HepG2 (cell line): ENCODE measurements around the gene NKIRAS1. TPM values are rescaled to one million over a fixed set of nuclear protein-coding genes. Genes with fewer than 3 reads are reported as not detected.

Source experiments
- BCL6 ChIP-seq: IDR thresholded peaks from 2 replicates; pipeline ENCODE4 v1.6.1; 2016; ENCODE audit warnings: missing genetic modification reagents, missing compliant biosample characterization
- CHCHD3 ChIP-seq: sonication (generic); formaldehyde crosslinking; IDR thresholded peaks from 2 replicates; pipeline ENCODE4 v1.8.0; 2022; ENCODE audit warnings: mild to moderate bottlenecking, missing genetic modification reagents, moderate library complexity
- DMAP1 ChIP-seq: IDR thresholded peaks from 2 replicates; pipeline ENCODE4 v1.6.1; 2016
- HOXA5 ChIP-seq: sonication (generic); formaldehyde crosslinking; IDR thresholded peaks from 2 replicates; pipeline ENCODE4 v1.4.0; 2020; ENCODE audit warnings: missing genetic modification reagents
- MATR3 ChIP-seq: sonication (generic); formaldehyde crosslinking; IDR thresholded peaks from 2 replicates; pipeline ENCODE4 v1.4.0; 2020; ENCODE audit warnings: missing genetic modification reagents
- MEF2D ChIP-seq: sonication (generic); formaldehyde crosslinking; IDR thresholded peaks from 2 replicates; pipeline ENCODE4 v1.5.1; 2020; ENCODE audit warnings: mild to moderate bottlenecking, missing genetic modification reagents
- NFKB2 ChIP-seq: sonication (generic); formaldehyde crosslinking; IDR thresholded peaks from 2 replicates; pipeline ENCODE4 v1.4.0; 2020; ENCODE audit warnings: missing genetic modification reagents, borderline replicate concordance
- NONO ChIP-seq, 2 experiments: fragments of 450-650 bp in 1 of 2; sonication (generic) in 1 of 2; formaldehyde crosslinking in 1 of 2; IDR thresholded peaks in 1 of 2; conservative IDR thresholded peaks in 1 of 2; 2 replicates each; pipeline versions ENCODE4 v1.6.1 to v1.8.0; 2017 to 2022; ENCODE audit warnings: mild to moderate bottlenecking in 1 of 2, missing genetic modification reagents in 1 of 2, moderate library complexity in 1 of 2
- REL ChIP-seq: sonication (generic); formaldehyde crosslinking; conservative IDR thresholded peaks from 2 replicates; pipeline ENCODE4 v1.8.0; 2022; ENCODE audit warnings: mild to moderate bottlenecking, missing genetic modification reagents, moderate library complexity
- SUZ12 ChIP-seq: fragments of 150-350 bp; IDR thresholded peaks from 2 replicates; pipeline ENCODE4 v1.6.1; 2014; ENCODE audit warnings: low read depth, low read length
- YY1 ChIP-seq: IDR thresholded peaks from 2 replicates; pipeline ENCODE4 v1.6.1; 2011; ENCODE audit warnings: low read length, low read depth, moderate library complexity, mild to moderate bottlenecking; ENCODE audit not compliant: insufficient read depth, insufficient replicate concordance
- ZEB1 ChIP-seq: IDR thresholded peaks from 2 replicates; pipeline ENCODE4 v1.6.1; 2012; ENCODE audit warnings: mild to moderate bottlenecking, low read depth, inconsistent platforms; ENCODE audit not compliant: insufficient replicate concordance
- ZFAT ChIP-seq: sonication (generic); formaldehyde crosslinking; conservative IDR thresholded peaks from 2 replicates; pipeline ENCODE4 v1.8.1; 2023; ENCODE audit warnings: missing genetic modification reagents, inconsistent platforms
- ZNF546 ChIP-seq: sonication (generic); formaldehyde crosslinking; conservative IDR thresholded peaks from 2 replicates; pipeline ENCODE4 v1.8.1; 2023; ENCODE audit warnings: mild to moderate bottlenecking, missing genetic modification reagents
- ZNF570 ChIP-seq: sonication (generic); formaldehyde crosslinking; IDR thresholded peaks from 2 replicates; pipeline ENCODE4 v1.4.0; 2020; ENCODE audit warnings: mild to moderate bottlenecking, missing genetic modification reagents, borderline replicate concordance
- ZNF678 ChIP-seq: sonication (generic); formaldehyde crosslinking; IDR thresholded peaks from 2 replicates; pipeline ENCODE4 v1.4.0; 2020; ENCODE audit warnings: mild to moderate bottlenecking, missing genetic modification reagents
- ZNF776 ChIP-seq: sonication (generic); formaldehyde crosslinking; IDR thresholded peaks from 2 replicates; pipeline ENCODE4 v1.4.0; 2020; ENCODE audit warnings: mild to moderate bottlenecking, missing genetic modification reagents
- polyA plus RNA-seq, 8 experiments: library from polyadenylated mRNA; depleted of rRNA in 3 of 8; stranded (reverse) in 7 of 8; unstranded in 1 of 8; fragments of >200 nt; fragmentation: Illumina TruSeq in 4 of 8; extraction: Trizol in 4 of 8; gene quantifications; 2 replicates each; pipeline versions ENCODE4 v1.2.1 to v1.2.3, GENCODE V29; 2011 to 2016; ENCODE audit warnings: low read depth in 4 of 8, missing spikeins in 1 of 8, mixed read lengths in 1 of 8; ENCODE audit not compliant: insufficient read depth in 1 of 8
- total RNA-seq, 5 experiments: library from RNA; depleted of rRNA; stranded (reverse); fragments of >200 nt; fragmentation: Illumina TruSeq; extraction: Trizol; gene quantifications; 2 replicates each; pipeline ENCODE4 v1.2.3, GENCODE V29; 2016; ENCODE audit warnings: low read depth in 1 of 5
- TF ChIP-seq, protein P1 (sequence below): sonication (generic); formaldehyde crosslinking; IDR thresholded peaks from 2 replicates; pipeline ENCODE4 v1.4.0; 2020; ENCODE audit warnings: missing genetic modification reagents, mild to moderate bottlenecking, borderline replicate concordance
- TF ChIP-seq, protein P2 (sequence below): sonication (generic); formaldehyde crosslinking; IDR thresholded peaks from 2 replicates; pipeline ENCODE4 v1.4.0; 2020; ENCODE audit warnings: missing genetic modification reagents; ENCODE audit errors: not compliant biosample characterization
- TF ChIP-seq, protein P3 (sequence below): sonication (generic); formaldehyde crosslinking; IDR thresholded peaks from 2 replicates; pipeline ENCODE4 v1.4.0; 2020; ENCODE audit warnings: missing genetic modification reagents, borderline replicate concordance
- TF ChIP-seq, protein P4 (sequence below): sonication (generic); formaldehyde crosslinking; conservative IDR thresholded peaks from 2 replicates; pipeline ENCODE4 v1.4.0; 2020; ENCODE audit warnings: missing genetic modification reagents

Gene NKIRAS1
- total and polyA plus RNA-seq, 2 of the 13 experiments (the other 11 are each of a cell fraction or from before 2014, with no cell fraction given): 4.3 to 8.0 TPM

DNA sequence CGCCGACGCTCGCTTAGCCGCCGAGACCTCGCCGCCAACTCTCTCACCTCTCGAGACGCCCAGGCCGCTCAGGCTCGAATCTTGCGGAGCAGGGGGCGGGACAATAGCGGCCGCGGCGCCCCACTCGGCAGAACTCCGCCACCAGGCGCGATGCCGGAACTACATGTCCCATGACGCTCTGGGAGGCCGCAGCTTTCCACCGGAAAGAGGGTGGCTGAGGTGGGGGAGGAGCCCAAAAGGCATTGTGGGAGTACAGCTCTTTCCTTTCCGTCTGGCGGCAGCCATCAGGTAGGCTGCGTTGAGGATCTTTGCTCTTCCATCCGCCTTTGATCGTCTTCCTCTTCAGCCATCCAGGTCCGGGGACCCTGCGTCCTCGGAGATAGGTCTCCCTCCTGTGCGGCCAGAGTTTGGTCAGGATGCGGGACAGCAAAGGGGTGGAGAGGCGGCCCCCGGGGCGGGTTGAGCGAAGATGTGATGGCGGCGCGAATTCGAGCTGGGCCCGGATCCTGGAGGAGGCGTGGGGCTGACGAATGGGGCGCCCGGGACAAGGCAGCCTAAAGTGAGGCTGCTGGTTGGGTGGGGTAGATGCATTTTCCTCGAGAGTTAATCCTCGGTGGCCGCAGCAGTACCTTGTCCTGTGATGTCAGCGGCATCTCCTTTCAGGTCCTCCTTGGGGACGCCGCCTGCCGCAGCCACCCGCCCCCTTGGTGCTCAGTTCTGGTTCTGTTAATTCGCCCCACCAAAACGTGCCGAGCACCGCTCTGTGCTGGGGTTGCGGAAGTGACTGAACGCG lies at the start of gene NKIRAS1, which contains the start of gene RPL15 (continued):
- TF ChIP-seq, protein P1, sequence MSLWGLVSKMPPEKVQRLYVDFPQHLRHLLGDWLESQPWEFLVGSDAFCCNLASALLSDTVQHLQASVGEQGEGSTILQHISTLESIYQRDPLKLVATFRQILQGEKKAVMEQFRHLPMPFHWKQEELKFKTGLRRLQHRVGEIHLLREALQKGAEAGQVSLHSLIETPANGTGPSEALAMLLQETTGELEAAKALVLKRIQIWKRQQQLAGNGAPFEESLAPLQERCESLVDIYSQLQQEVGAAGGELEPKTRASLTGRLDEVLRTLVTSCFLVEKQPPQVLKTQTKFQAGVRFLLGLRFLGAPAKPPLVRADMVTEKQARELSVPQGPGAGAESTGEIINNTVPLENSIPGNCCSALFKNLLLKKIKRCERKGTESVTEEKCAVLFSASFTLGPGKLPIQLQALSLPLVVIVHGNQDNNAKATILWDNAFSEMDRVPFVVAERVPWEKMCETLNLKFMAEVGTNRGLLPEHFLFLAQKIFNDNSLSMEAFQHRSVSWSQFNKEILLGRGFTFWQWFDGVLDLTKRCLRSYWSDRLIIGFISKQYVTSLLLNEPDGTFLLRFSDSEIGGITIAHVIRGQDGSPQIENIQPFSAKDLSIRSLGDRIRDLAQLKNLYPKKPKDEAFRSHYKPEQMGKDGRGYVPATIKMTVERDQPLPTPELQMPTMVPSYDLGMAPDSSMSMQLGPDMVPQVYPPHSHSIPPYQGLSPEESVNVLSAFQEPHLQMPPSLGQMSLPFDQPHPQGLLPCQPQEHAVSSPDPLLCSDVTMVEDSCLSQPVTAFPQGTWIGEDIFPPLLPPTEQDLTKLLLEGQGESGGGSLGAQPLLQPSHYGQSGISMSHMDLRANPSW (CRISPR knock-in tag): peak; percentile 77
- peak; percentile 88 for TF ChIP-seq YY1
- no peak for TF ChIP-seq ZEB1
- TF ChIP-seq, protein P2, sequence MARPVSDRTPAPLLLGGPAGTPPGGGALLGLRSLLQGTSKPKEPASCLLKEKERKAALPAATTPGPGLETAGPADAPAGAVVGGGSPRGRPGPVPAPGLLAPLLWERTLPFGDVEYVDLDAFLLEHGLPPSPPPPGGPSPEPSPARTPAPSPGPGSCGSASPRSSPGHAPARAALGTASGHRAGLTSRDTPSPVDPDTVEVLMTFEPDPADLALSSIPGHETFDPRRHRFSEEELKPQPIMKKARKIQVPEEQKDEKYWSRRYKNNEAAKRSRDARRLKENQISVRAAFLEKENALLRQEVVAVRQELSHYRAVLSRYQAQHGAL (CRISPR knock-in tag): no peak
- TF ChIP-seq REL (CRISPR knock-in tag): no peak
- TF ChIP-seq ZNF546 (CRISPR knock-in tag): peak; percentile 79; the same call in 1 of the 2 replicates
- no peak for TF ChIP-seq ZFAT (CRISPR knock-in tag)
- peak; percentile 55; the same call in 1 of the 2 replicates for TF ChIP-seq ZNF776 (CRISPR knock-in tag)
- TF ChIP-seq ZNF570 (CRISPR knock-in tag): no peak
- TF ChIP-seq NONO (IDR thresholded peaks at IDR 0.05): no peak
- TF ChIP-seq NONO (CRISPR knock-in tag; conservative IDR thresholded peaks at IDR 0.05): peak; percentile 93
- peak; percentile 15; the same call in 1 of the 2 replicates for TF ChIP-seq ZNF678 (CRISPR knock-in tag)
- peak; percentile 99 for TF ChIP-seq DMAP1 (CRISPR knock-in tag)
- TF ChIP-seq HOXA5 (CRISPR knock-in tag): peak; percentile 78
- TF ChIP-seq, protein P3, sequence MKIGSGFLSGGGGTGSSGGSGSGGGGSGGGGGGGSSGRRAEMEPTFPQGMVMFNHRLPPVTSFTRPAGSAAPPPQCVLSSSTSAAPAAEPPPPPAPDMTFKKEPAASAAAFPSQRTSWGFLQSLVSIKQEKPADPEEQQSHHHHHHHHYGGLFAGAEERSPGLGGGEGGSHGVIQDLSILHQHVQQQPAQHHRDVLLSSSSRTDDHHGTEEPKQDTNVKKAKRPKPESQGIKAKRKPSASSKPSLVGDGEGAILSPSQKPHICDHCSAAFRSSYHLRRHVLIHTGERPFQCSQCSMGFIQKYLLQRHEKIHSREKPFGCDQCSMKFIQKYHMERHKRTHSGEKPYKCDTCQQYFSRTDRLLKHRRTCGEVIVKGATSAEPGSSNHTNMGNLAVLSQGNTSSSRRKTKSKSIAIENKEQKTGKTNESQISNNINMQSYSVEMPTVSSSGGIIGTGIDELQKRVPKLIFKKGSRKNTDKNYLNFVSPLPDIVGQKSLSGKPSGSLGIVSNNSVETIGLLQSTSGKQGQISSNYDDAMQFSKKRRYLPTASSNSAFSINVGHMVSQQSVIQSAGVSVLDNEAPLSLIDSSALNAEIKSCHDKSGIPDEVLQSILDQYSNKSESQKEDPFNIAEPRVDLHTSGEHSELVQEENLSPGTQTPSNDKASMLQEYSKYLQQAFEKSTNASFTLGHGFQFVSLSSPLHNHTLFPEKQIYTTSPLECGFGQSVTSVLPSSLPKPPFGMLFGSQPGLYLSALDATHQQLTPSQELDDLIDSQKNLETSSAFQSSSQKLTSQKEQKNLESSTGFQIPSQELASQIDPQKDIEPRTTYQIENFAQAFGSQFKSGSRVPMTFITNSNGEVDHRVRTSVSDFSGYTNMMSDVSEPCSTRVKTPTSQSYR: peak; percentile 97
- TF ChIP-seq SUZ12: peak; percentile 81
- TF ChIP-seq MATR3 (CRISPR knock-in tag): no peak
- TF ChIP-seq CHCHD3 (CRISPR knock-in tag): no peak; the same call in 1 of the 2 replicates
- peak; percentile 40 for TF ChIP-seq BCL6 (CRISPR knock-in tag)
- peak; percentile 73 for TF ChIP-seq MEF2D (CRISPR knock-in tag)
- TF ChIP-seq, protein P4, sequence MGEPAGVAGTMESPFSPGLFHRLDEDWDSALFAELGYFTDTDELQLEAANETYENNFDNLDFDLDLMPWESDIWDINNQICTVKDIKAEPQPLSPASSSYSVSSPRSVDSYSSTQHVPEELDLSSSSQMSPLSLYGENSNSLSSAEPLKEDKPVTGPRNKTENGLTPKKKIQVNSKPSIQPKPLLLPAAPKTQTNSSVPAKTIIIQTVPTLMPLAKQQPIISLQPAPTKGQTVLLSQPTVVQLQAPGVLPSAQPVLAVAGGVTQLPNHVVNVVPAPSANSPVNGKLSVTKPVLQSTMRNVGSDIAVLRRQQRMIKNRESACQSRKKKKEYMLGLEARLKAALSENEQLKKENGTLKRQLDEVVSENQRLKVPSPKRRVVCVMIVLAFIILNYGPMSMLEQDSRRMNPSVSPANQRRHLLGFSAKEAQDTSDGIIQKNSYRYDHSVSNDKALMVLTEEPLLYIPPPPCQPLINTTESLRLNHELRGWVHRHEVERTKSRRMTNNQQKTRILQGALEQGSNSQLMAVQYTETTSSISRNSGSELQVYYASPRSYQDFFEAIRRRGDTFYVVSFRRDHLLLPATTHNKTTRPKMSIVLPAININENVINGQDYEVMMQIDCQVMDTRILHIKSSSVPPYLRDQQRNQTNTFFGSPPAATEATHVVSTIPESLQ (CRISPR knock-in tag): peak; percentile 94; the same call in 1 of the 2 replicates
- TF ChIP-seq NFKB2 (CRISPR knock-in tag): peak; percentile 42
